H1 (cell line): ENCODE measurements around the gene MFNG. TPM values are rescaled to one million over a fixed set of nuclear protein-coding genes. Genes with fewer than 3 reads are reported as not detected.

ENCODE experiments used
- CTCF ChIA-PET: fragments of 300-600 bp; sonication (Branson Sonifier 250); formaldehyde crosslinking; loops from one replicate; lab custom pipeline; 2021; ENCODE audit not compliant: partially characterized antibody; lab: Charles Lee
- POLR2A ChIA-PET: fragments of 300-600 bp; sonication (Branson Sonifier 250); formaldehyde crosslinking; loops from one replicate; lab custom pipeline; 2021; ENCODE audit warnings: inconsistent platforms; ENCODE audit not compliant: partially characterized antibody; lab: Charles Lee
- DNase-seq, 2 experiments: peaks; one replicate each; pipeline versions ENCODE4 v3.0.0 to v3.0.0-alpha.2; 2010 to 2022; ENCODE audit warnings: low spot score in 2 of 2, low read depth in 1 of 2, mixed read lengths in 1 of 2
- FAIRE-seq: peaks from 2 replicates; lab custom pipeline; 2011; peaks lifted over from hg19 to GRCh38; lab: Jason Lieb, UNC
- H2AFZ ChIP-seq: 2 replicates; pipeline ENCODE4 v1.8.1; 2012; ENCODE audit warnings: low read length, inconsistent platforms
- H2AK5ac ChIP-seq: 2 replicates; pipeline ENCODE4 v1.6.1; 2013; ENCODE audit warnings: low read depth, low read length
- H2BK120ac ChIP-seq: replicated peaks from 2 replicates; pipeline ENCODE3; 2013; ENCODE audit warnings: low read depth, low read length, inconsistent platforms
- H2BK12ac ChIP-seq: 2 replicates; pipeline ENCODE4 v1.6.1; 2013; ENCODE audit warnings: low read depth, low read length
- H2BK15ac ChIP-seq: 2 replicates; pipeline ENCODE4 v1.6.1; 2013; ENCODE audit warnings: low read length
- H2BK20ac ChIP-seq: 2 replicates; pipeline ENCODE4 v1.6.1; 2013; ENCODE audit warnings: low read length
- H2BK5ac ChIP-seq: 2 replicates; pipeline ENCODE4 v1.6.1; 2013; ENCODE audit warnings: low read depth, low read length
- H3K14ac ChIP-seq: 2 replicates; pipeline ENCODE4 v1.6.1; 2013; ENCODE audit warnings: inconsistent platforms; ENCODE audit not compliant: insufficient read length
- H3K18ac ChIP-seq: 2 replicates; pipeline ENCODE4 v1.6.1; 2013; ENCODE audit warnings: low read length; ENCODE audit errors: extremely low read depth
- H3K23ac ChIP-seq: 2 replicates; pipeline ENCODE4 v1.6.1; 2013; ENCODE audit warnings: inconsistent platforms; ENCODE audit not compliant: insufficient read length
- H3K23me2 ChIP-seq: 2 replicates; pipeline ENCODE4 v1.6.1; 2013; ENCODE audit warnings: low read depth, low read length
- H3K27ac ChIP-seq: 2 replicates; pipeline ENCODE4 v1.6.1; 2011; ENCODE audit warnings: low read depth, low read length, inconsistent platforms
- H3K27me3 ChIP-seq, 4 experiments: replicated peaks in 1 of 4; 1 replicate in 1 of 4; 2 replicates in 3 of 4; pipeline versions ENCODE4 v1.6.1 to v1.8.1; 2011 to 2013; ENCODE audit warnings: low read length in 3 of 4, mild to moderate bottlenecking in 3 of 4, inconsistent platforms in 2 of 4, mixed read lengths in 2 of 4, moderate library complexity in 1 of 4; ENCODE audit not compliant: control insufficient read depth in 3 of 4, insufficient read depth in 3 of 4; ENCODE audit errors: extremely low read depth in 1 of 4
- H3K36me3 ChIP-seq, 4 experiments: 2 replicates each; pipeline versions ENCODE4 v1.6.1 to v1.8.1; 2011 to 2013; ENCODE audit warnings: mild to moderate bottlenecking in 4 of 4, low read length in 3 of 4, moderate library complexity in 2 of 4, control low read depth in 1 of 4, inconsistent platforms in 1 of 4; ENCODE audit not compliant: insufficient read depth in 4 of 4, control insufficient read depth in 2 of 4
- H3K4ac ChIP-seq: replicated peaks from 2 replicates; pipeline ENCODE3; 2013; ENCODE audit warnings: low read length, low read depth, mixed read lengths, inconsistent platforms; ENCODE audit not compliant: insufficient read length
- H3K4me1 ChIP-seq, 4 experiments: replicated peaks in 1 of 4; 1 replicate in 1 of 4; 2 replicates in 3 of 4; pipeline versions ENCODE4 v1.6.1 to v1.8.1; 2011 to 2013; ENCODE audit warnings: low read length in 3 of 4, inconsistent platforms in 2 of 4, mixed read lengths in 1 of 4; ENCODE audit not compliant: insufficient read depth in 4 of 4, control insufficient read depth in 3 of 4
- H3K4me2 ChIP-seq, 2 experiments: 2 replicates each; pipeline versions ENCODE4 v1.6.1 to v1.8.1; 2011 to 2013; ENCODE audit warnings: low read depth in 2 of 2, low read length in 2 of 2, control low read depth in 1 of 2, inconsistent platforms in 1 of 2, mild to moderate bottlenecking in 1 of 2; ENCODE audit not compliant: insufficient read depth in 1 of 2
- H3K4me3 ChIP-seq, 4 experiments: fragments of 200-600, 300-600 bp in 1 of 4; sonication (generic), shearing (Covaris generic), sonication (Bioruptor Twin) in 1 of 4; 2 replicates each; pipeline versions ENCODE4 v1.5.1 to v1.8.1; 2011 to 2016; ENCODE audit warnings: low read length in 4 of 4, low read depth in 3 of 4, control low read depth in 2 of 4, inconsistent platforms in 2 of 4, mild to moderate bottlenecking in 2 of 4, mixed read lengths in 1 of 4, moderate library complexity in 1 of 4; ENCODE audit not compliant: insufficient read depth in 2 of 4; ENCODE audit errors: extremely low read depth in 1 of 4
- H3K56ac ChIP-seq: replicated peaks from 2 replicates; pipeline ENCODE3; 2013; ENCODE audit warnings: low read depth, mild to moderate bottlenecking, mixed read lengths, low read length, inconsistent platforms; ENCODE audit not compliant: insufficient read length
- H3K79me1 ChIP-seq: 2 replicates; pipeline ENCODE4 v1.6.1; 2013; ENCODE audit warnings: low read depth, low read length, control low read depth
- H3K79me2 ChIP-seq, 2 experiments: 2 replicates each; pipeline versions ENCODE4 v1.6.1 to v1.8.1; 2012 to 2013; ENCODE audit warnings: low read length in 2 of 2, mild to moderate bottlenecking in 2 of 2, inconsistent platforms in 1 of 2; ENCODE audit not compliant: insufficient read depth in 2 of 2, control insufficient read depth in 1 of 2
- H3K9ac ChIP-seq, 4 experiments: replicated peaks in 1 of 4; 1 replicate in 1 of 4; 2 replicates in 3 of 4; pipeline versions ENCODE4 v1.6.1 to v1.8.1; 2011 to 2013; ENCODE audit warnings: low read depth in 3 of 4, low read length in 3 of 4, control low read depth in 2 of 4, mild to moderate bottlenecking in 2 of 4, moderate library complexity in 2 of 4, inconsistent platforms in 1 of 4; ENCODE audit errors: extremely low read depth in 1 of 4
- H3K9me3 ChIP-seq, 2 experiments: 2 replicates each; pipeline versions ENCODE4 v1.6.1 to v1.8.1; 2012 to 2013; ENCODE audit warnings: mild to moderate bottlenecking in 2 of 2, moderate library complexity in 2 of 2, control low read depth in 1 of 2, inconsistent platforms in 1 of 2, low read depth in 1 of 2, low read length in 1 of 2, mixed read lengths in 1 of 2; ENCODE audit not compliant: insufficient read depth in 2 of 2
- H4K20me1 ChIP-seq, 2 experiments: replicated peaks in 1 of 2; 2 replicates each; pipeline versions ENCODE3 to v1.8.1; 2011 to 2013; ENCODE audit warnings: inconsistent platforms in 2 of 2, low read length in 2 of 2, mild to moderate bottlenecking in 1 of 2; ENCODE audit not compliant: insufficient read depth in 2 of 2, control insufficient read depth in 1 of 2
- H4K5ac ChIP-seq: 2 replicates; pipeline ENCODE4 v1.6.1; 2013; ENCODE audit warnings: low read length, low read depth, mixed read lengths, inconsistent platforms; ENCODE audit not compliant: insufficient read length
- H4K8ac ChIP-seq: 2 replicates; pipeline ENCODE4 v1.8.0; 2013; ENCODE audit warnings: mild to moderate bottlenecking, moderate library complexity, low read length, inconsistent platforms; ENCODE audit not compliant: insufficient read depth; ENCODE audit errors: extremely low read depth
- H4K91ac ChIP-seq: replicated peaks from 2 replicates; pipeline ENCODE3; 2013; ENCODE audit warnings: low read length, mixed read lengths, inconsistent platforms; ENCODE audit not compliant: insufficient read length
- BCL11A ChIP-seq, 2 experiments: IDR thresholded peaks; one replicate each; pipeline ENCODE4 v1.6.1; 2011; ENCODE audit warnings: low read depth in 2 of 2, low read length in 2 of 2, mild to moderate bottlenecking in 2 of 2
- KDM1A ChIP-seq: fragments of 200-600, 300-600 bp; sonication (generic); IDR thresholded peaks from 2 replicates; pipeline ENCODE4 v1.7.1; 2016; ENCODE audit warnings: mild to moderate bottlenecking, low read length, borderline replicate concordance
- TAF7 ChIP-seq: optimal IDR thresholded peaks from 2 replicates; pipeline ENCODE3; 2011; ENCODE audit warnings: low read depth, mild to moderate bottlenecking, inconsistent platforms, low read length, moderate library complexity, borderline replicate concordance
- WGBS, 2 experiments: shearing (Covaris generic) in 1 of 2; methylation state at CpG; one replicate each; pipeline versions ENCODE4 v1.1.6 to v1.1.7; 2013 to 2015; ENCODE audit warnings: low lambda C conversion rate in 2 of 2, mixed read lengths in 2 of 2, inconsistent platforms in 1 of 2, low coverage in 1 of 2, missing lambda C conversion rate in 1 of 2; ENCODE audit not compliant: insufficient replicate concordance in 2 of 2, insufficient coverage in 1 of 2, insufficient read length in 1 of 2; ENCODE audit errors: extremely low coverage in 1 of 2, missing lambda C conversion rate in 1 of 2; 5-methylcytosine and 5-hydroxymethylcytosine counted together
- polyA plus RNA-seq, 7 experiments: library from polyadenylated mRNA; depleted of rRNA in 3 of 7; stranded (reverse) in 5 of 7; unstranded in 2 of 7; fragments of >200 nt in 5 of 7; fragments of 200-250 nt in 2 of 7; gene quantifications; 1 replicate in 5 of 7; 2 replicates in 1 of 7; 4 replicates in 1 of 7; pipeline versions ENCODE4 v1.2.1 to v1.2.3, GENCODE V29; 2011 to 2013; ENCODE audit warnings: missing spikeins in 2 of 7, mixed read lengths in 2 of 7
- total RNA-seq: library from RNA; stranded (reverse); fragmentation: NEBNext Ultra II Directional; extraction: Animal tissue kit (Norgen Biotek cat#: 25700); gene quantifications from 2 replicates; pipeline ENCODE4 v1.2.1, GENCODE V29; 2021

MFNG gene
- total and polyA plus RNA-seq, 2 of the 8 experiments (the other 6 are each of a cell fraction or from before 2014, with no cell fraction given), result 1.7 to 5.5 TPM

- FAIRE-seq, result peak; percentile 39
- WGBS, 2 experiments, result 36% methylated on average over 14 of the region's 15 CpGs; no CpG with 5 or more reads in 1 of the 2 experiments
- peaks cover 29 to 43% (median 38%) of the 10 kb centered on the region in 4 experiments for H3K27me3 ChIP-seq
- H3K79me1 ChIP-seq, result no peaks in the 10 kb centered on the region
- no peak overlapping the region for H3K27ac ChIP-seq
- H3K4me2 ChIP-seq, result no peak overlapping the region; a peak in 1 of 4 replicates
- no peak overlapping the region for H4K8ac ChIP-seq
- H3K23me2 ChIP-seq, result peaks cover 11% of the 10 kb centered on the region; the same call in 1 of the 2 replicates
- ChIA-PET POLR2A (interaction anchor here (1.1 to 1.6 kb wide), 3 partner anchors 10 to 95 kb away, joined by 3 to 4 read pairs (median 3); no protein-coding TSS in a partner anchor), CTCF (interaction anchor here (0.7 to 5.4 kb wide), 61 partner anchors 8 to 281 kb away, joined by 3 to 116 read pairs (median 5); no protein-coding TSS in a partner anchor)
- no peak overlapping the region for H4K5ac ChIP-seq
- no peaks in the 10 kb centered on the region for H3K79me2 ChIP-seq
- H2BK5ac ChIP-seq, result no peak overlapping the region
- peak; percentile 56 to 83 for DNase-seq
- peaks cover 3 to 8% of the 10 kb centered on the region in 2 experiments for H4K20me1 ChIP-seq
- no peak overlapping the region for H2AK5ac ChIP-seq
- H2BK12ac ChIP-seq, result no peak overlapping the region
- H3K36me3 ChIP-seq, result no peaks in the 10 kb centered on the region
- H3K4me1 ChIP-seq, result peaks cover 0 to 24% (median 16%) of the 10 kb centered on the region in 4 experiments; a peak in 6 of 7 replicates
- H3K4me3 ChIP-seq, result no peak overlapping the region
- no peak overlapping the region for H2BK15ac ChIP-seq
- no peak overlapping the region for H2BK120ac ChIP-seq
- no peak overlapping the region for H4K91ac ChIP-seq
- no peak overlapping the region for H3K4ac ChIP-seq
- no peak overlapping the region for H3K56ac ChIP-seq
- H3K9ac ChIP-seq, result no peak overlapping the region
- no peak overlapping the region for H2BK20ac ChIP-seq
- no peak overlapping the region for H3K18ac ChIP-seq
- H3K14ac ChIP-seq, result no peak overlapping the region
- no peaks in the 10 kb centered on the region for H3K9me3 ChIP-seq
- H3K23ac ChIP-seq, result no peak overlapping the region
- no peak overlapping the region for H2AFZ ChIP-seq
- TF ChIP-seq TAF7 (no peak), KDM1A (0 out of 2 replicates have a peak, but pooled peaks have one; percentile 14), BCL11A (IDR thresholded peaks at IDR 0.05; ENCODE audit: low read depth in 2 of 2, low read length in 2 of 2) (no peak)
These were observed 57.3 kb downstream of the MFNG start for GRCh38 chr22:37428649-37429586.
